HG02870 (cell line): ENCODE results near the gene INTS6.
A peak's percentile ranks its signal among the peaks of the same experiment; 100 is the strongest.
"Not testable (repeated sequence)": the region's sequence is repeated elsewhere in the genome, so short reads cannot be mapped to it uniquely, and the experiment has no call there.

Experiments used
- ATAC-seq: cut with Tn5 transposase; IDR thresholded peaks from one replicate; pipeline ENCODE4 v1.9.1; 2021; ENCODE audit warnings: mild to moderate bottlenecking, moderate library complexity; ENCODE audit not compliant: unreplicated experiment

The INTS6 gene

DNA sequence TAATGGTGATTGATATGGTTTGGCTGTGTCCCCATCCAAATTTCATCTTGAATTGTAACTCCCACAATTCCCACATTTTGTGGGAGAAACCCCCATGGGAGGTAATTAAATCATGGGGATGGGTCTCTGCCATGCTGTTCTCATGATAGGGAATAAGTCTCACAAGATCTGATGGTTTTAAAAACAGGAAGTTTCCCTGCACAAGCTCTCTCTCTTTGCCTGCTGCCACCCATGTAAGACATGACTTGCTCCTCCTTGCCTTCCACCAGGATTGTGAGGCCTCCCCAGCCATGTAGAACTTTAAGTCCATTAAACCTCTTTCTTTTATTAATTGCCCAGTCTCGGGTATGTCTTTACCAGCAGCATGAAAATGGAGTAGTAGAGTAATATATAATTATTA, 37.5 kb downstream of the INTS6 start:
- ATAC-seq = not testable (repeated sequence)

DNA sequence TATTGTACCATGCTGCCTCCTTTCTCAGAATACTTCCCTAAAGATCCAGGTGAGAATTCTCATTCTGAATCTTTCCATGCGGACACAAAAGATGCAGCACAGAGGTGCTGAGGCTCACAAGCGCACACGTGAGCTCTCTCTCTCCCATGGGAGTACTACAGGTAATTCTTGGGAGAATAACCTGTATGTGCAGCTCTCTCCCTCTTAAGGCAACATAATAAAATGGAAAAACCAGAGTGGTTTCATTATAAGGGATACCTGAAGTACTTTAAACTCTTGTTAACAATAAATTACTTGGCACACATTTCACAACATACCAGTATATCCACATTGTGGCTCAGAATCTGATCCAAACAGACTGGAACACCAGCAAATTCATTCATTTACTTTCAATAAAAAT, 40.4 kb downstream of the INTS6 start:
- ATAC-seq = no peak

DNA sequence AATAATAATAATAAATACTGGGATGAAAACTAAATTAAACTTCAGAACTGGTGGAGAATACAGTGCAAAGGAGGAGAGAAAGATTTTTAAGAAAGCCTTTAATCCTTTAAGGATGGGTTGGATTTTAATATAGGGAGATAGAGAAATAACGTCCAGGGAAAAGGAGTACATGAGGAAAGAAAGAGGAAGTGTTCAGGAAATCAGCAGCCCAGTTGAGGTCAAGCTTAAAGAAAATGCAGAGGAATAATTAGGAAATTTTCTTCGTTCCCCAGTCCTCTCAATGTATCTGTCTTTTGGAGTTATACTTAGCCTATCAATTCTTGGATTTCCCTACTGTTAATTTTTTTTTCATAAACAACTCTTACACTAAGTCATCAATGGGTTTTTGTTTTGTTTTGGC, 47.7 kb downstream of the INTS6 start:
- ATAC-seq = no peak

DNA sequence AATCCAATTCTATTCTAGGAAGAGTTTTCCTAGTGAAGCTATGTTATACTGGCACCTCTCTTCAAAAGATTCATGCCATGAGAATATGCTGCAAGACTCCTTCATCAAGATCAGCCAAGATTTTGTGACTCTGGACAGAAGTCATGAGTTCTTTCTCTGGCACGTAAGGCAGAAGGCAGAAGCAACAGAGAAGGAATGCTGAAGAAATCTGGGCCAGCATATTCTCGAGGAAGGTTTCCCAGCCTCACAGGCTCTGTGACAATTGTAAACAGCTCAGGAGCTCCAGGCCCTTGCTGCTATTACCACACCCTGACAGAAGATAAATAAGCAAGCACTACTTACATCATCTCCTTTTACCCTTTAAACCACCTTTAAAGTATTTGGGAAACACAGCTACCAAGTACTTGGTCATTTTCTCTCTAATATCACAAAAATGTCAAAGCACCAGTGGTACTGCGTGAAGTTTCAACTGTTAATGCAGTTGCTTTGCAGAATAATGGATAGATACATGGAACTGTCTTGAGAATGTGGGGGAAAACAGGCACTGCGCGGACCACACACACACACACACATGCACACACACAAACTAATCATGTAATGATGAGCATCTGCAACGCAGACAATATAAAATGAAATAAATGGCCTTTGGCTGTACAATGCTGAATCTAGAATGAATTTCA, 55.4 kb downstream of the INTS6 start:
- ATAC-seq = no peak

DNA sequence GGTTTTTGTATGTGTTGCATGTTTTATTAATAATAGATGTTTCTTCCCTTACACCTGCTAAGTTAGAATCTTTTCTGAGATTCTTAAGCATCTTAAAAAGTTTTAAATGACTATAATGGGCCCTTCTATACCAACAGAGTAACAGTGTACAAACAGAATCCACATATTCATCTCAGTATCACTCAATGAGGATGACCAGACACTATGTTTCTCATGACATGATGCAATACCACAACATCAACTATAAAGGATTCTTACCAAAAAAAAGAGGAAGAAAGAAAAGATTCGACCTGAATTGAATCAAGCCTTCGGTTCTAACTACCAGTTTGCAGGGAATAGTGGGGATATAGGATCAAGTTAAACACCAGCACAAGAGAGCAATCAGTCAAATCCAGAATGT, 56.5 kb downstream of the INTS6 start:
- ATAC-seq = peak; percentile 92

DNA sequence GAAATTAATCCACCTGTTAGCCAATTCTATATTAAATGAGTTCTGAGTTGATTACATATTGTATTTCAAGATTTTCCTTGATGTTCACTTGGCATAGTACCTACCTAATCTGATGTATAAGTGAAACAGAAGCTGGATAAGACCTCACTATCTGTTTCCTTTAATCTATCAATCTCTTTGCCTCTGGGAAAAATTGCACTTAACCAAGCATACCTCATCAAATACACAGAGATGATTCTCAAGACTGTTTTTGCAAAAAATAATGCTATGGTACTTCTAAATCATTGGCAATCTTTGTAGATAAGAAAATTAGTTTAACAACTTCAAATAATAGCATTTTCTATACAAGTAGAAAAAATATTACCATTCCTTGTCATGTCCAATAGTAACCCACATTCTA, 58.1 kb downstream of the INTS6 start:
- ATAC-seq = no peak

DNA sequence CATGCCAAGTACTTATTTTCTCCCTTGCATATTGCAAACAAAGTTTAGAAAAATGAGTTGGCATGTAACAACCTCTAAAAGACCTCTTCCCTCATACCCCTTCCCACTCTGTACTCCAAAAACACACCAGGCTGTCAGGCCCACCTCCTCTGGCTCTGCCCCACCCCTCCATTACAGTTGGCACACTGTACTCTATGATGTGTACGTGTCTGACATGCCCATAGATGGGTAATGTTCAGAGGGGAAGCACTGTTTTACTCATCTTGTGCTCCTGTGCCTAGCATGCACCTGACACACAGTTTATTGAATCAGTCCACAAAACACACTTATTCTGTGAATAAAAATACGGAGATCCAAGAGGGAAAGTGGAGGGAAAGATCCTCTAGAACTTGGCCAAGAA, 67.7 kb downstream of the INTS6 start:
- no peak for ATAC-seq

DNA sequence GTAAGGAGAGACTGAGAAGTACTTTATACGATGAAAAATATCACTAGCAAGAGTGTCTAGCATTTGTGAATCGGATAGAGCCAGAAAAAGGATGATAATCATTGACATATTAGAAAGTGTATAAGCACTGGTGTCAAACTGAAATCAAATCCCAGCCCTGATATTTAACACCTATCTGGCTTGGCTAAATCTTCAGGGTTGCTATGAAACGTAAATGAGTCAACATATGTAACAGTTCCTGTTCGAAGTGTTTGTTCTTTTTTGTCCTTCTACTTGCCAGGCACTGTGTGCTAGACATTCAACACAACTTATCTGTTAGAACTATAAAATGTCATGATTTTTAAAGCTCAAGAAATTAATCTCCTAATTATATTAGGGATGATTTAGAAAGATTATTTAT, 72.6 kb downstream of the INTS6 start:
- no peak for ATAC-seq

DNA sequence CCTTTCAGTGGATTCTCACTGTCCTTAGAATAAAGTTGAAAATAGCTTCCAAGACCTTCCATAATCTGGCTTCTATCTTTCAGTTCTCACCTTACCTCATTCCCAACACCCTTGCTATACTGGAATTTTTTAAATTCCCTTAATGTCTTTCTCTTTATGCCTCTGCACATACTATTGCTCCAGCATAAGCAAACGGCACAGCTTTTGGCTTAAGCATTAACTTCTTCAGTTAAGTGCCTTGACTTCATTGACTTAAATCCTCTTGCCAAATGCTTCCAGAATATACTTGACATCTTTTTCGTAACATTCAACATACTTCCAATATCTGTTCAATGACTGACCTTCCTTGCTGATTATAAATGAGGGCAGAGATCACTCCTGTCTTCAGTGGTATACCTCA, 79.4 kb downstream of the INTS6 start:
- ATAC-seq = no peak

DNA sequence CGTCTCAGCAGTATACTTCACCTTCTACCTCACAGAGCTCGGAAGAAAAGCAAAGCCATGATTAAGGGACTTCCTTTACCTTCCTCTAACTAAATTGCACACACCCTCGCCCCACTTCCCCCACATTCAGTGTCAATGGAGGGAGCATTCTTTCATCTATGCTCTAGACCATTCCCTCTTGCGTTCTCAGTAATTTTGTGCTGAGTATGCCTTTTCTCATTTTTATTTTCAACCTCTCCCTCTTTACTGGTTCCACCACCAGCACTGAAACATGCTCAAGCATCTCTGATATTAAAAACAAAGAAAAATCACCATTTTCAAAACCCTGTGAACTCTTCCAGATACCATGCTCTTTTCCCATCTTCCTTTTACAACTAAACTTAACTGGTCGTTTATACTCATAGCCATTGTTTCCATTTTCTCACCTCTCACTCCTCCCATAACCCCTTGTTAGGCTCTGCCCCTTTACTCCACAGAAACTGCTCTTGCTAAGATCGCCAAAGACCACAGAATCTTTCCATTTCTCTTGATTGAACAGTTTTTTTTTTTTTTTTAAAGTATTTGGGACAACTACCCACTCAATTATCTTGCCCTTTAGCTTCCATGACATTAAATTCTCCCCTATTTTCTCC, 81.0 kb downstream of the INTS6 start:
- no peak for ATAC-seq

DNA sequence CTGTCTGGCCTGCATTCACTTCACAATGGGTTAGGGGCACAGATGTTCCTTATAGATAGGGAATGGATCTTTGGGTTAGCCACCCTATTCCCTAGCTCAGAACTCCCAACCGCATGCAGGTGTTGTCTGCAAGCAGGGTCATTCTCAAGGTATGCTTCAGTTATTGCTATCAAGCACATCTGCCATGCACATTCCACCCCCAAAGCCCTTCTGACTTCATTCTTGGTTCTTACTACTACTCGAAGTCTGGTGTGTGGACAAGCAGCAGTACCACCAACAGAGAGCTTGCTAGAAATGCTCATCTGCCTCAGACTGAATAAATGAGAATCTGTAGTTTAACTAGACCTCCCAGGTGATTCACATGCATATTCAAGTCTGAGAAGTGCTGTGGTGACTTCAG, 82.0 kb downstream of the INTS6 start:
- ATAC-seq = no peak

DNA sequence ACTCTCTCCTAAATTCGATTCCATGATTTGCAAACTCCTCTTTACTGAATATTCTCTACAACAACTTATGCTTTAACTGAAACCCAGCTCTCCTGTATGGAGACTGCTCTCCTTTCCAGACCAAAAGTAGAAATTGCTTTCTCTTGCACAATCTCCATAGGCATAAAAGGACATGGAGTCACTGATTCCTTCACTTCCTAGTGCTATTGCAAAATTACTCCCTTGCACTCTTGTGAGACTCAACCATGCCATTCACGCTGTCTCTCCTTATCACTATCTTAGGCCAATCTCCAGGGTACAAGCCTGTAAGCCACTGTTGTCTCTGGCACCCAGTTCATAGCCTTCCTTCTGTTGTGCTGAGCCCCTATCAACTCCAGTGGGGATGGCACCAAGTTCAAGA, 82.7 kb downstream of the INTS6 start:
- no peak for ATAC-seq

DNA sequence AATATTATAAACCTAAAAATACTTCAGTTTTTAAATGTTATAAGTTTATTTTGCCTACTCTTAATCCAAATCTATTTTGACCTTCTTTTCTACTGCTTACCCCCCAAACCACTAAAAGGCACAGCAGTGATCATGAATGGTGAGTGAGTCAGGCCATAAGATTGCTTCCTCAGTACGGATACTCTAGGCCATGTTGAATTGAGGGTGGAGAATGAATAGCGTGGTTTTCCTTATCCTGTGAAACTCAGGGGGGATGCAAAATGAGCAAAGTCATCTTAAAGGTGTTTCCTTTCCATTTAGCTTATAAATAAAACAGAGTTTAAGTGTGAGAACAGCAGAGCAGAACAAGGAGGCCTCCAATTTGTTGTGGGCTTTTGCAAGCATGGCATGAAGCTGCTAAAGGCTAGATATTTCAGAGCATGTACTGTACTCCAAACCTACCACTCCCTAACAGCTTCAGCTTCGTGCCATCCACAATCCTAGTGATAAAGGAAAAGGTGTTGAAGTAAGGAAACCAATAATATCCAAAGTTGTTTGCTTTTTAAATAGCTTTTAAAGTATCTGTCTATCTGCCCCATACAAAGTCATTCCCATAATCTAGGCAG, 88.3 kb downstream of the INTS6 start:
- no peak for ATAC-seq

DNA sequence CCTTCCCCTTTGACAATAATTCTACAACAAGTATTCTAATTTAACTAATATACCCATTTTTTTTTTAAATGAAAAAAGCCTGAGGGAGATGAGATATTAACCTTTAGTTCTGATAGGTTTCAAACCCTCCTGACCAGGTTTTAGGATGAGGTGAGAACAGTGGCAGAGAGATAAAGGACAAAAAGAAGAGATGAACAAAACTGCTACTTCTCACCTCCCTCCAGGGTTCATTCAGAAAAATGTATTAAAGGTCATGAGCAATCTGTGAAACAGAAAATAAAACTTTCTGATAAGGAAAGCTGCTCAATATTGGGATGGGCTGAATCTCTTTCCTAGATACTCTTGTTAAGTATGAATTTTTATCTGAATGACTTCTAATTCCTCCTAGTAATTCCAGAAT, 89.2 kb downstream of the INTS6 start:
- no peak for ATAC-seq

DNA sequence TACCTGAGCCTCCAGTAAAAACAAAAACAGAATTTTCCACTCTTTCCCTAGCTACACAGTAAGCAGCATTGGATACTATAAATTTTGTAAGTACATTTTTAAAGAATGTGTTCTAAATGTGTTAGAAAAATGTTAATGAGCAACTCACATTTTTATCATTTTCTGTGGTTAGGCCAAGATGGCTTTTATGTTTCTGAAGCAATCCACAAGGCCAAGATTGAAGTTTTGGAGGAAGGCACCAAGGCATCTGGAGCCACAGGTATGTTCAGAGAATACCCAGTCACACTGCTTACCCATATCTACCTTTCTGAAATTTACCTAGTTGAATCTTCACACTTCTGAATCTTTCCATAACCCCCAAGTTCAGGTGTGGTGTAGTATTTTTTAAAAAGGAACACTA, 91.7 kb downstream of the INTS6 start:
- no peak for ATAC-seq

DNA sequence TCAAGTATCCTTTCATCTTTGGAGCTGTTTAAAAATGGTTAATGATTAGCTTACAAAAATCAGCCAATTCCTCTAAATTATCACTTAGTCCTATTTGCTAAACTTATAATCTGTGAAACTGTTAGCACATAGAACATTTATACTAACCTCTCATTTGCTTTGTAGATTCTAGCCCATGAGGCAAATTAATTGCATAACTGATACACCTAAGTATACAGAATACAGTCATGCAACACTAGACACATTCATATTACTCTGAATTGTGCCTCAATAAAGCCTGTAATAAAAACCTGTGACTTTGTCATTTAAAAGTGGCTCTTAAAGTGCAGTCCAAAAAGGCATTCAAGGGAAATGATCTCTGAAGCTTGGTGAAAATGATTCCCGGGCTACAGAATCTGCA, 92.3 kb downstream of the INTS6 start:
- ATAC-seq = no peak

DNA sequence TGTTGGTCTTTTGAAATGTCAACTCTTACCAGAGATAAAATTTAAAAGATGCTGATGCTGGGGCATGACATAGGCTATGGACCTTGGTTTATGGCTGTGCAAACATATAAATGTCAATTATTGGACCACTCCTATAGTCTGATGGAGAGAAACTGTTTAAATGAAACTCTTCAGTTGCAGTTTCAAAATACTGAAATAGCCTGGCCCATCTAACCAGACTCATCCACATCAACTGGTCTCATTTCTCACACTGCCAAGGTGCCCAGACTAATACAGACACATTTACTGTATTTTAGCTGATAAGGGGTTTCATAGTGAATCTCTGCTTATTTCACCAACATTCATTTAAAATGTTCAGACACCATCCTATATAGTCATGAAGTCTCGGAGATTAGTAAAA, 93.5 kb downstream of the INTS6 start:
- no peak for ATAC-seq

DNA sequence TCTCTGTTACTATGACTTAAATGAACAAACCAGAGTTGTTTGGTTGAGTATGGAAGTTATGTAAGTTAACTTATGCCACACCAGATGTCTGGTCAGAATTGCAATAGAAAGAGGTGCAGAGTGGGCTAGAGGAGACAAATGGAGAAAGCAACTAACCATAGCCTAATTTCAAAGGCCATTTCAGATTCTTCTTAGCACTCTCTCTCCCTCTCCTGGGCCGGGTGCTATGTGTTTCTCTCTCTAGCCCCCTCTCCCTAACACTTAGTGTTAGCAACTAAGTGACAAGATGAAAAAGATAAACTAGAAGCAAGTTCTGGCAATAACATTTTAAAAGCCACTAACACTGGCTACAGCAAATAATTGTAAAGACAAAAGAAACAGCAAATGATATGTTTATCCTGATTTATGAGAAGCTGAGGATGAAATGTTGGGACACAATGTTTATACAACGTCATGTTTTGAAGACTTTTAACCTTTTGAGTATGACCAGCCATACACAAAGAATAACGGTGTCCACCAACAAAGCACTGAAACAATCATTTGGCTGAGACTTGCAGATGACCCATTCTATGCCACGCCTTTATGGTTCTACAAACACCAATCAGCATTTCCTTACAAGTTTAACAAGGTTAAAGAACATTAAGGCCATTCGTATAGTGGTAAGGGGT, 94.8 kb downstream of the INTS6 start:
- ATAC-seq = no peak

DNA sequence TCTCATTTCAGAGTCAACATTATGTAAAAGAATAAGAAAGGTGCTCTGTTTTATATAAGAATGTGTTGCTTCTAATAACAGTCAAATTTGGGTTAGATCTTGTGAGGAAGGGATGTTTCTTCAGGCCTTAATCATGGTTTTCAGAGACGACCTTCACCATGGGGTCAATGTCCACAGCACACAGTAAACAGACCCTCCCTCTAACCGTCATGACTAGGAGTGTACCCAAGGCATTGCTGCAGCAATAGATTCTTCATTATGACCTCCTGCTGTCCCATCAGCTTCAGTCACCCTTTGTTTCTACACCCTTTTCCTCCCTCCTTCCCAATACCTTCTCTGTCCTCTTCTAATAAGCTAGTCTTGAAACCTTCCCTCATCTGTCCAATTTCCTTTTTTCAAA, 97.6 kb downstream of the INTS6 start:
- ATAC-seq = no peak

DNA sequence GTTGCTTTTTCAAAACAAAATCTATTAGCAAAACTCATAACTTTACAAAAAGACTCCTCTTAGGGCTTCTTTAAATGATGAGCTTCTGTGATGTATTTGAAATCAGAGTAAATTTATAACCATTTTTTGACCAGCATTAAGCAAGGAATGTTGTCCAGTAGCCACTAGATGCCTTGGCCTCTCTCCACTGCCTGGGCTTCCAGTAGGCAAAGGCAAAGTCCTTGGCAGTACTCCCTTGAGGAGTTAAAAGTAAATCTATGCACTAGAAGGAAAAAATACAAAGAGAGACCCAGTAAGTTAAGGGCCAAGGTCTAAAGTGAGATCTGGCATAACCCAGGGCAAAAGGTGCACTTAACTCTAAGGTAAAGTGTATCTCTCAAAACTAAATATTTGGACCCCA, 103.8 kb downstream of the INTS6 start:
- ATAC-seq = no peak

DNA sequence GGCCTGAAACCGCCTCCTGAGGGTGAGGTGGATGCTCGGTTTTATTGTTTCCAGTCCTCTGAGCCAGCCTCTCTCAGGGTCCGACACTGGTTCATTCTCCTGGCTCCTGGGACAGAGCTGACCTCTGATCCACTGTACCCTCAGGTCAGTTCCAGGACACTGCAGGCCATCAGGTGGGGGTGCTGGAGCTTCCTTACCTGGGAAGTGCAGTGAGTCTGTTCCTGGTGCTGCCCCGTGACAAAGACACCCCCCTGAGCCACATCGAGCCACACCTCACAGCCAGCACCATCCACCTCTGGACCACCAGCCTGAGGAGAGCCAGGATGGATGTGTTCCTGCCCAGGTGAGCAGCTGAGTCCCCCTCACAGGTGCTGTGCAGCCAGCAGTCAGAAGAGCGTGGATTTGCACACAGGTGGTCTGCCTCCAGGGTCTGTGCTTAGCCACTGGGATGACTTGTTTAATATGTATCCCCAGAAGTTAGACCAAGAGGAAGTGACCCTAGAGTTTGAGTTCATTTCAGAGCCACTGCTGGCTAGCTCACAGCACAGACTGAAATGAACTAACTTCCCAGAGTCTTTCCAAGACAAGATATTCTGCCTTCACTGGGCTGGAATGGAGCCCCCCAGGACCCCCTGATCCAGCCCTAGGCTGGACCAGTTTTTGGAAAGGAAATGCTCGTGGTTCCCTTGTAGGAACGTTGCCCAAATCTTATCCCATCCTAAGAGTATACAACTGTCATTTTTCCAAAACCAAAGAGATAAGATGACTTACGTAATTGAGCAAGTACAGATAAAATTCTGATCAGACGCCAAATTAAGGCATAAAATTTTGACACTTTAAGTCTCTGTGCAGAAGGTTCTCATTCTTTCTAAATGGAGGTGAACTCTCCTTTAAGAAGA, 104.5 kb downstream of the INTS6 start:
- ATAC-seq = no peak
